Stimulated activated naive CD4-positive, alpha-beta T cell treated with Interleukin-2 at 50 U/mL for 16 hours (primary cell): ENCODE data around the gene SLN.
"Not testable (repeated sequence)": the region's sequence is repeated elsewhere in the genome, so short reads cannot be mapped to it uniquely, and the experiment has no call there.

Experiments used
- DNase-seq: peaks from one replicate; lab custom pipeline; 2025; lab: John Stamatoyannopoulos, UW

SLN gene

DNA sequence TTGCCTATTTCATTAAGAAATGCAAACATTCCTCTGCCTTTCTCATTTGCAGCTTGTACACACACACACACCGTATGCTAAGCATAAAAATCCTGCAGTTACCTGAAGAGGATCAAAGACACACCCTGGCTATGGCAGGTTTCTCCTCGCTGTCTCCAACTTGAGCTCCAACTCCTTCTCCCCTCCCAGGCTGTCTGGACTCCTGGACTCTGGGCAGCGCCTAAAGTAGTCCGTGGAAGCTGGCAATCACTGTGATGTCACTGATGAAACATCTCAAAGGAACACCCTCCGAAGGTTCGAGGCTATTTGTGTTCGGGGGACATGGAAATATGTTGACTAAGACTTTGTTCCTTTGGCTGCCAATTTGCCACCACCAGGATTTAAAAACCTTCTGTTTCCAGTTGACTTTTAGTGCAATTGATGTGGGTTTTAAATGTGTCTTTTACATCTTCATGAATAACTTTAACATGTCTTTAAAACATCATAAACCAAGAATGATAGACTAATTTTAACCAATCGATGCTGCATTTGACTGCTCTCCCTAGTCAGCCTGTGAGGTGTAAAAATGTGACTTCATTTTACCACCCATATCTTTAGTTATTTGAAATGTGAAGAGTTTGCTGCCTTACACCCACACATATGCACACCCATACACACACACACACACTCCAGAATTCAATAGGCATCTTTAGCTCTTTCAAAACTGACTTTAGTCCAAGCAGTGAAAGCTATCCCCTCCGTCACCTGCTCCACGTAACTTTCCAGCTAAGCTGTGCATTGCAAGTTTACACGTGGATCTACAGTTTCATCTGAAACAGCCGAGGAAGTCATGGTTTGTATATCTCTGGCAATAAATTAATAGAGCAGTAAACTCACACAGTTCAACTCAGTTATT is at the start of gene SLN:
TSS of gene SLN (minus strand) at position 196 of the 895 bp plus-strand sequence.
- DNase-seq = no peak

DNA sequence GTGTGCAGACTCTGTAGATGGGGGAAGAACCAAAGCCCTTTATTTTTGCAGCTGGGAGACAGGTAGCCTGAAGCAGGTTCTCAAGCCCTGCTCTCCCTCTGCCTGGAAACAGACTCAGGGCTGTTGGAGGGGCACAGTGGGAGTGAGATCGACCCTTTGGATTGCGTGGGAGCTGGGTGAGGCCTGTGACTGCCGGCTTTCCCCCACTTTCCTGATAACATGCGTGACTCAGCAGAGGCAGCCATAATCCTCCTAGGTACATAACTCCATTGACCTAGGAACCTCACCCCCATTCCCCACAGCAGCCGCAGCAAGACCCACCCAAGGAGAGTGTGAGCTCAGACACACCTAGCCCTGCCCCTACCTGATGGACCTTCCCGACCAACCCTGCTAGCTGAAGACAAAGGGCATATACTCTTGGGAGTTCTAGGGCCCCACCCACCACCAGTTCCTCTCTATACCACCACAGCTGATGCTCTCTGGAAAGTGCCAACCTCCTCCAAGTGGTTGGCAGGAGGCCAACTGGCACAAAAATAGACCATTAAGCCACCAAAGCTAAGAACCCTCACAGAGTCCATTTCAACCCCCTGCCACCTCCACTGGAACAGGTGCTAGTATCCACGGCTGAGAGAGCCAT is 47.0 kb upstream of the SLN start:
- not testable (repeated sequence) for DNase-seq

DNA sequence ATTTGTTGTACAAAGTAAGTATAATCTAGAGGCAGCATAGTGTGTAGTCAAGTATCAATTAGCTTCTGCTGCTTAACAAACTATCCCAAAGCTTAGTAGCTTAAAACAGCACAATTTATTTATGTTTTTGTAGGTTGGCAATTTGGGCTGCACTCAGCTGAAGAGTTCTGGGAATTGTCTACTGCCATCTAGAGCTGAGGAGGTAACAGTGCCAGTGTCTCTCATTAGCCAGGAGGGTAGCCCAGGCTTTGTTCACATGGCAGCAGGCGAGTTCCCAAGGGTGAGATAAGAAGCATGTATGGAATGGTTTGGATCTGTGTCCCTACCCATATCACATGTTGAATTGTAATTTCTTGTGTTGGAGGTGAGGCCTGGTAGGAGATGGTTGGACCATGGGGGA is 45.8 kb upstream of the SLN start:
- DNase-seq = no peak

DNA sequence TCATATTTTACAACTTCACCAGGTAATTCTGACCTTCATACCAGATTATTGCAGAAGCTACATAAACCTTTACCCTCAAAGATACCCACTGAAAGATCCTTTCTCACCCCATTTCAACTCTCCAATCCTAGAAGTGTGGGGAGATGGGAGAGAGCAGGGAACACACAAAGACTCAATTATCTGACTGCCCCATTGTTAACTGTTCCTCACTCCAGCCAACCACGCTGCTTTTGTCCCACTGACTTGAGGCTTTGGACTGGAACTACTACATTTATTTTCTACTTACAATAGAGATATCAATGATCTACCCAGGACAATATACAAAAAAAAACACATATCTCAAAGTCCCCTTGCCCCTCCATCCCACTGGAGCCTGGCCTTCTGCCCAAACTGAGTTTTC is 44.7 kb upstream of the SLN start:
- DNase-seq = no peak

DNA sequence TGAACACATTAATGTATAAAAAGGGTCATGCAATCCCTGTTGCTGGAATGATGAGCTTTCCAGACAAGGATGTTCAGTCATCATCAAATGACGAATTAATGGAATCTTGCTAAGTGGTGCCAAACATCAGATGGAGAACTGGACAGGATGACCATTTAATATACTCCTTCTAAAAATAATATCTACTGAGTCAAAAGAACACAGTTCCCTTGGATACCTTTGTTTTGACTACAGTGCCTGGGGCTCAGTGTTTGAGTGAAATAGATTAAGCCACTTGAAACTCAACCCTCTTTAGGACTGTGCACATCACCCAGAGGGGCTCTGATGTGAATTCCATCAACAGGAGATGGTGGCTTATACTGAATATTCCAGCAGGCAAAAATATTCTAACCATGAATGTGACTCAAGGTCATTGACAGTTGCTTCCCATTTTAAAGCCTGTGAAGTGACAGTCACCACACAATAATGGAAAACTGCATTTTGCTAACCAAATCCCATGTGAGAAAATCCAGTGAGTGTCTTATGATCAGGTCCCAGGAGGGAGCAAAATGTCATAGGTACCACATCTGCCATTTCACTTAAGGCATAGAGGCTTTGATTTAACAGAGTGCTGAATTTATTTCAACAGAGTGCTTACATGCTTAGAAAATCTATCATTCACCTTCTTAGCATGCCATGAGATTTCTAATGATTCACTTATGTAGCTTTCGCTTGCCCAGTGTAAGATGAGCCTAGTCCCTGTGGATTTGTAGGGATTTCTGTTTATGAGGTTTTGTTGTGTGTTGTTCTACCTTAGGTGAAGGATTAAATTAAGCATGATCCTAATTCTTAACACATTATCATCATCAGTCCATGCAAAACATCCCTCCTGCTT is 41.3 kb upstream of the SLN start:
- DNase-seq = no peak

DNA sequence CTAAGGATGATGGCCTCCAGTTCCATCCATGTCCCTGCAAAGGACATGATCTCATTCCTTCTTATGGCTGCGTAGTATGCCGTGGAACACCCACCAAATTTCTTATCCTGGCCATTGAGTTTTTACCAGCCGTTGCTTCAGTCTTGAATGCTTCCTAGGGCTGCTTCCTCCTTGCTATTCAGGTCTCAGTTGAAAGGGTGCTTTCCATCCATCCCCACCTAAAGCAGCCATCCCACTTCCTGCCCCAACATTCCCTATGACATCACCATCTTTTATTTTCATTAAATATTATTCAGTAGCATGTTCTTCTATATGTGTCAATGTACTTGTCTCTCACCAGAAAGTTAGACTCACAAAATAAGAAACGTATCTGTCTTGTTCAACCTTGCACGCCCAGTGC is 40.7 kb upstream of the SLN start:
- no peak for DNase-seq

DNA sequence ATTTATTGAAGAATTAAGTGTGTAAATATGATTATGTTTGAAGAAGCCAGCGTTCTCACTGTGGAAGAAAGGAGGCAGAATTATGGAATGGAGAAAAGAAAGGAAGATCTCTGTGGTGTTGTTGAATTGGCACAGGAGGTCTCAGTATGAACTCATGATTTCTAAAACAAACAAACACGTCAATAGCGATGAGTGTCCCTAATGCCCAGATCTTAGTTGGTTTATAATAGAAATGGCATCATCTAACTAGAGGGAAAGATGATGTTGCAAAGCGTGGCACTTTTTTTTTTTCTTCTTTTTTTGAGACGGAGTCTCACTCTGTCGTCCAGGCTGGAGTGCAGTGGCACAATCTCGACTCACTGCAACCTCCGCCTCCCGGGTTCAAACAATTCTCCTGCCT is 39.2 kb upstream of the SLN start:
- DNase-seq = no peak

DNA sequence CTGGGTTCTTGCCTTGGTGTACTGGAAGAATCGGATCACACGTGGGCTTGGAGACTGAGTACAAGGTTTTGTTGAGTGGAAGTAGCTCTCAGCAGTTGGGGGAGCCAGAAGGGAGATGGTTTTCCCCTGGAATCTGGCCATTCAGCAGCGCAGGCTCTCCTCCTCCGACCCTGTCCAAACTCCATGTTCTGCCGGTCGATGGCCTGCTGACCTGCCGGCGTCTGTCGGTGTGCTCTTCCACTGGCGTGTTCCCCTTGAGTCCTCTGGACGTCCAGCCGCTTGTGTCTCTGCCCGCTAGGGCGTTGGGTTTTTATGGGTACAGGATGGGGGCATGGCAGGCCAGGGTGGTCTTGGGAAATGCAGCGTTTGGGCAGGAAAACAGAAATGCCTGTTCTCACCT is 38.5 kb upstream of the SLN start:
- DNase-seq = no peak

DNA sequence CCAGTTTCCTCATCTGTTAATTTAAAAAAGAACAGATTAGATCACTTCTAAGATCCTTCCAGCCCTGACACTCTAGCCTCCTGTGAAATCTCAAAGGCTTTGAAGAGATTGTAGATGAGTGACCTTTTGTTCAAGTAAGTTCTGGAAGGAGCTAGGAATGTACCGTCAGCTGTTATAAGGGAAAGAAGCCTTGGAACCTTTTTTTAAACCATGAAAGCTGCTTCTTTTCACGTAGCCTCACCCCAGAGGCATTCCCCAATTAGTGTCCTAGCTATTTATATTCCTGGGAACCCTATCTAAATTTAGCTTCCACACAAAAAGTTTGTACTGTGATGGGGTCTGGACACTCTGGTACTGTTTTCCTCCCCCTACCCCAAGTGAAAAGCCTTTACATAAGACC is 35.8 kb upstream of the SLN start:
- DNase-seq = no peak

DNA sequence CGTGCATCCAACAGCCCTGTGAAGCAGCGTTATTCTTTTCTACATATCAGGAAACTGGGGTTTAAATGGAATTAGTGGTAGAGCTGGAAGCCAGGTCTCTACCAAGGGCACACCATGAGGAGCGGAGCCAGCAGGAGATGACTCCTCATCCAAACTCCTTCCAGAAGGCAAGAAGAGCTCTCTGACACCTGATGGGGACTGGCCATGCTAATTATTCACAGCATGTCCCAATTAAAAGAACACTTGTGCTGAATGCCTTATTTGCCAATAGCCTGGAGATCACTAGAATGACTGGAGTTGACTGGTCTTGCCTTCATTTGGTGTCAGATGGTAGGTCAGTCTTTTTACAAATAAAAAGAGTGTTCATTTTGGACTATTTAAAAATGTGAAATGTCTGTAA is 32.9 kb upstream of the SLN start:
- DNase-seq = no peak

DNA sequence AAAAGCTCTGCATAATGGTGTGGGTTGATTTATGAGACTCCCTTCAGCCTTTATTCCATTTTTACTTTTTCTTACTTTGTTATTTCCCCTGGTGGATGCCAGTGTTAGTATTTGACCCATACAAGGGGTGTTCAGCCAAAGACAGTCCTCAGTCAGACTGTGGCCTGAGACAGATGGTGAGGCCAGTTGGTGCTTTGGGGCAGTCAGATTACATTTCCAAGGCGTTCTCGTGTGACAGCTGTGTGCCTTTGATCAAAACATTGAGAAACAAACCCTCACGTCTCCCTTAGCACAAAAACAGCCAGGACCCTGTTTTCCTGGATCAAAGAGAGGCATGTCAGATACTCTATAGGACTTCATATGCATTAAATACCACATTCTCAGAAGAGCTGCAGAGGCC is 31.3 kb upstream of the SLN start:
- no peak for DNase-seq

DNA sequence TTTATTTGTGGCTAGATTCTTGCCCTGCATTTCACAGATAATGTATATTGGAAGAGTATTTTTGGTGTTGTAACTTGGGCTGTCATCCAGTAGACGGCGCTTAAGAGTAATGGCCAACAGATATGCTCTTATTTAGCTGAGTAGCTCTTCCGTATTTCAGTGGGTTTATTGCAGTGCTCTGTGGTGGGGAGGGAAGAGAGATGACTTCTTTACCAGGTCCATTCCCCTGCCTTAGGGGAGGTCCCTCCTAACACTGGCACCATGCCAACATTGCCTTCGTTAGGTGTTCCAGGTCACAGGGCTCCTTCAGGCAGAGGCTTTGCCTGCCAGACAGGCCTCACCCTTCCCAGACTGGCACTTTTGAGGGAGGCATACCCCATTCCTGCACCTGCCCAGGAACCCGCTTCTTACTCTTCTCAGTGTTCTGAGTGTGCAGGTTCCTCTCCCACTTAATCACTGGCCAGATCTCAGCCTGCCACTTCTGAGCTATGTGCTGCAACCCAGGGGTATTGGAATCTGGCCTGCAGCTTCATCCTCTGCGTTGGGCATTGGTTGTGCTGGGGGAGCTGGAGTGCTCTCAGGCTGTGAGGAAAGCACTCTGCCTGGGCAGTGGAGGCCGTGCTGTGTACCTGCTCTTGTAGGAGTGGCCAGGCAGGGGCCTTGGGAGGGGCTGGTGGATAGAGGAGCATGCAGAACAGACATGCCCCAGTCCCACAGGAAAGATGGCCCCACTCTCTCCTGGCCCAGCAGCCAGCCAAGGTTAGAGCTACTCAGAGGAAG is 29.4 kb upstream of the SLN start:
- DNase-seq = no peak

DNA sequence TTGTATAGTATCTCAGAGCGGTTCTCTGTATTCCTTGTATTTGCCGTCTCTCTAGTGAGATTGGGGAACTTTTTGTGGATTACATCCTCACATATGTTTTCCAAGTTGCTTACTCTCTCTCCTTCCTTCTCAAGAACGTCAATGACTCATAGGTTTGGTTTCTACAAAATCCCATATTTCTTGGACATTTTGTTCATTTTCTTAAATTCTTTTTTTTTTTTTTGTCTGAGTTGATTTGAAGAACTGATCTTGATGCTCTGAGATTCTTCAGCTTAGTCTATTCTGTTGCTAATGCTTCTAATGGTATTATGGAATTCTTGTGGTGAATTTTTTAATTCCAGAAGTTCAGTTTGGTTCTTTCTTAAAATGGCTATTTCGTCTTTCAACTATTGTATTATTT is 28.4 kb upstream of the SLN start:
- DNase-seq = no peak

DNA sequence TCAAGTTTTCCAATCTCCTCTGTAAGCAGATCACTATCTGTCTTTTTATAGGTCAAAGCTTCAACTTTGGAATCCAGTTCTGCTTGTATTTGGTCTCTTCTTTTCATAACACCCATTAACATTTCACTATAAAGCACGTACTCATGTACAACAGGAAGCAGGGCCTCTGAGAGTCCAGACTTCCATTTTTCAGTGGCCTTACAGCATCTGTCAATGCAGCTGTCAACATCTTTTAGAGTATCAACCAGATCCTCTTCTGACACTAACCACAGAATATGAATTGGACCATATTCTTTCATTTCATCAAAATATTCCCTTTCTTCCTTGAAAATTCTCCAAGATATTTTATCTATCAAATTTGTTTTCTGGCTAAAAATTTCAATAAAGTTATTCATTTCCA is 24.7 kb upstream of the SLN start:
- DNase-seq = no peak

DNA sequence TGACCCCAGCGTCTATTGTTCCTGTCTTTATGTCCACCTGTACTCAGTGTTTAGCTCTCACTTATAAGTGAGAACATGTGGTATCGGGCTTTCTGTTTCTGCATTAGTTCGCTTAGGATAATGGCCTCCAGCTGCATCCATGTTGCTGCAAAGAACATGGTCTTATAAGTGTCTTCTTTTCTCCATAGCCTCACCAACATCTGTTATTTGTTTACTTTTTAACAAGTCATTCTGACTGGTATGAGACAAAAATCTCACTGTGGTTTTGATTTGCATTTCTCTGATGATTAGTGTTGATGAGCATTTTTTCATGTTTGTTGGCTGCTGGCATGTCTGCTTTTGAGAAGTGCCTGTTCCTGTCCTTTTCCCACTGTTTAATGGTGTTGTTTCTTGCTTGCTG is 21.7 kb upstream of the SLN start:
- DNase-seq = no peak

DNA sequence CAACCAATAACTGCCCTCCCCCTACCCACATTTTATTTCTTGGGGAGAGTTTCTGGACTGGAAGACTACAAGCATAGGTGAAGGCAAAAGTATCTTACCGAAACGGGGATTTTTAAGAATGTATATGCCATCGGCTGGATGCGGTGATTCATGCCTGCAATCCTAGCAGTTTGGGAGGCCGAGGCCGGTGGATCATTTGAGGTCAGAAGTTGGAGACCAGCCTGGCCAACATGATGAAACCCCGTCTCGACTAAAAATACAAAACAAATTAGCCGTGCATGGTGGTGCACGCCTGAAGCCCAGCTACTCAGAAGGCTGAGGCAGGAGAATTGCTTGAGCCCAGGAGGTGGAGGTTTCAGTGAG is 20.8 kb upstream of the SLN start:
- DNase-seq = no peak

DNA sequence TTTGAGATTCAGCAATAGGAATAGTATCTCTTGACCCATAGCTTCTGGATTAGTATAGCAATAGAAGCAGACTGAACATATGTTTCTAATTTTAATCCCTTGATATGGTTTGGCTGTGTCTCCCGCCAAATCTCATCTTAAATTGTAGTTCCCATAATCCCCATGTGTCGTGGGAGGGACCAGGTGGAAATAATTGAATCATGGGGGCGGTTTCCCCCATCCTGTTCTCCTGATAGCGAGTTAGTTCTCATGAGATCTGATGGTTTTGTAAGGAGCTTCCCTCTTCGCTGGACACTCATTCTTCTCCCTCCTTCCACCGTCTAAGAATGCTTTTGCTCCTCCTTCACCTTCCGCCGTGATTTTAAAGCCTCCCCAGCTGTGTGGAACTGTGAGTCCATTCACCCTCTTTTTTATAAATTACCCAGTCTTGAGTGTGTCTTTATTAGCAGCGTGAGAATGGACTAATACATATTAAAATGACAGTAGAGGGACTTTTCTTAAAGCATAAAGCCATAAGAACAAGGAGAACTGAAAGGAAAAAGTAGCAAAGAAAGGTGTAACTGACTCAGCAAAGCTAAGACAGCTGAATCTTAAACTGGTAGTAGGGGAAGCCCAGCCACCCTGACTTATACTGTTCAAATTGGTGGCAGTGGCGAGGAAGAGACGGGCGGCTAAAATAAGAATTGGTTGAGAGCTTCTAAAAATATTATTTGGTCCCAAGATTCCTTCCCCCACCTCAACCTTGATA is 20.3 kb upstream of the SLN start:
- no peak for DNase-seq

DNA sequence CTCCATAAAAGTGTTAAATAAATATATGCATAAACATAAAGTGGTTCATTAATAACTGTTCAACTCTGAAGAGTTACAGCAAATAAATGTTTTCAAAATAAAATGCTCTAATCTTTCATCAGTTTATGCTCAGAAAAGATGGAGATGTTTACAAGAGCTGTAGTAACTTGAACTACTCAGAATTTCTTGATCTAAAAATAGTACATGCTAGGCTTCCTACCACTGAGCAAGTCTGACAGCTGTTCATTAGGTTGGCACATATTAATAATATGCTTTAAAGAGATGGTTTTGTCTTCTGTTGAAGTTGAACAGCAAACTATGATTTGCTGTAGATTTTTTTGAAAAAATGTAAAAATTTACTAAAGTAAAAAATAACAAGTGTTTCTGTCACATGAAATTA is 10.8 kb upstream of the SLN start:
- no peak for DNase-seq

DNA sequence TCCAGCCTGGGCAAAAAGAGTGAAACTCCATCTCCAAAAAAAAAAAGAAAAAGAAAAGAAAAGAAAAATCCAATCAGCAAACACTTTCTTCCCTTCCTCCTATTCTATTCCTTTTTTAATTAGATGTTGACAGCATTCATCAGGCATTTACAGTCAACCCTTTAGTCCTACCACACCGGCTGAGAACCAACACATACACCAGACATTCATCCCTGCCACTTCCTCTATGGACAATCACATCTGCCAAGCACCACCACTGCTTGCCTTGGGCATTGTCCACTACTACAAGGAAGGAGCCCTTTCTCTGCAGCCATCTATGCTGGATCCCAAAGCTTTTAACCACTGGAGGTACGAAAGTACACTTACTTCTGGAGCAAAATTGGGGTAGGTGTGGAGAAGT is 9.4 kb upstream of the SLN start:
- no peak for DNase-seq

DNA sequence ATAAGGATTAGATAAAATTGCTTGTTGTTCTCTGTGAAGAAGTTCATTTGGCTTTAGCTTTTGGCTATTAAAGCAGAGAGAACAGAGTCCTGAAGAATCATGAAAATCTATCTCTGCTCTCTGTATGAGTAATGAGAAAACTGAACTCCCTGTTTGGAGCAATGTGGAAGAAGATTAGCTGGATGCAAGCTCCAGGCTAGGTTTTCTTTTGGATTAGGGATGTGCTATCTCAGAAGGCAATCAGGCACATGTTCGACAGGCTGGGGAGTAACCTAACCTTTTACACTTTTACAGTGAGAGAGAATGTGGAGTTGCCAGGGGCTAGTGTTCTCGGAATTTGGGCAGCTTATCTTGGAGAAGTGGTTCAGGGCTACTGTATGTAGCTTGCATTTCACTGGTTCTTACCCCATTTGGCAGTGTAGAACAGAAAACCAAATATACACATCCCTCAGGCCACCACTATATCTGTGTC is 8.5 kb upstream of the SLN start:
- DNase-seq = no peak
